ENCODE measurements around the gene TMC7. TPM values are rescaled to one million over a fixed set of nuclear protein-coding genes. Genes with fewer than 3 reads are reported as not detected.

The TMC7 gene
- total and polyA plus RNA-seq, 9 of the 15 experiments (the other 6 are each of a cell fraction or from before 2014, with no cell fraction given), result 0.08 to 2.0 (median 1.5) TPM

GRCh38 chr16:19008245-19009169 is 24.8 kb downstream of the TMC7 start:
- POLR2A ChIA-PET, result interaction anchor here (0.8 to 1.6 kb wide), 3 partner anchors 10 to 218 kb away, joined by 3 to 5 read pairs (median 3); partner anchors contain the start of gene RPS15A
- Histone ChIP-seq H2AFZ (ENCODE audit: low read depth, low read length) (no peak overlapping the region), H3K36me3 (ENCODE audit: control insufficient read depth, insufficient read depth, low read length) (no peaks in the 10 kb centered on the region), H3K9ac (ENCODE audit: insufficient read depth in 1 of 2, low read depth in 2 of 2, low read length in 2 of 2) (no peak overlapping the region), H3K9me1 (ENCODE audit: control insufficient read depth, insufficient read depth, low read length) (no peaks in the 10 kb centered on the region), H3K4me2 (ENCODE audit: insufficient read depth, low read length) (no peak overlapping the region), H3K9me3 (replicated peaks; ENCODE audit: control insufficient read depth, insufficient read depth, low read depth, low read length) (peaks cover 5% of the 10 kb centered on the region; the same call in 1 of the 2 replicates), H3K4me3 (no peak overlapping the region), H3K27me3 (ENCODE audit: control insufficient read depth in 2 of 2, insufficient read depth in 2 of 2, low read length in 2 of 2) (no peaks in the 10 kb centered on the region), H3K4me1 (replicated peaks in 1 of 2; ENCODE audit: control insufficient read depth in 2 of 2, insufficient read depth in 2 of 2, low read length in 2 of 2) (0 out of 5 replicates have a peak, but pooled peaks cover 0 to 3% of the 10 kb centered on the region in 2 experiments), H4K20me1 (replicated peaks; ENCODE audit: control insufficient read depth, insufficient read depth, low read length) (no peaks in the 10 kb centered on the region), H3K27ac (ENCODE audit: extremely low read depth, low read depth, low read length) (no peak overlapping the region), H3K79me2 (ENCODE audit: control insufficient read depth, insufficient read depth, low read length) (no peaks in the 10 kb centered on the region)
- BruUV-seq (replicated peaks), result no TSS peak
- WGBS (ENCODE audit: insufficient coverage, low coverage, missing lambda C conversion rate), result 16% methylated on average over 7 of the region's 7 CpGs
- intact Hi-C loops (cut with micrococcal nuclease), result no loop called here
- FAIRE-seq (peak; percentile 63), DNase-seq (ENCODE audit: extremely low read depth in 1 of 4, low spot score in 3 of 4) (peak in 1 of 4 experiments; percentile 41), ATAC-seq (peak; percentile 73)
- CTCF ChIA-PET (ENCODE audit: low intra/inter-chr PET ratio), result no interaction called here
- in situ Hi-C loops (cut with MboI), result no loop called here
- TF ChIP-seq TFAP4 (CRISPR knock-in tag; IDR thresholded peaks at IDR 0.05; ENCODE audit: borderline replicate concordance) (peak; percentile 75), ETV6 (IDR thresholded peaks at IDR 0.05; ENCODE audit: borderline replicate concordance in 1 of 2, low read depth in 2 of 2, low read length in 1 of 2) (no peak), ETV6 (CRISPR knock-in tag; IDR thresholded peaks at IDR 0.05; ENCODE audit: borderline replicate concordance) (no peak), NFIC (IDR thresholded peaks at IDR 0.05) (peak; percentile 37; the same call in 1 of the 2 replicates), SMAD1 (IDR thresholded peaks at IDR 0.05; ENCODE audit: low read depth, low read length, partially characterized antibody) (no peak), HMBOX1 (IDR thresholded peaks at IDR 0.05) (peak; percentile 52; the same call in 1 of the 2 replicates), LEF1 (IDR thresholded peaks at IDR 0.05) (peak; percentile 21; the same call in 1 of the 2 replicates), PKNOX1 (IDR thresholded peaks at IDR 0.05) (peak; percentile 53; the same call in 1 of the 2 replicates), ZNF263 (CRISPR knock-in tag; IDR thresholded peaks at IDR 0.05; ENCODE audit: borderline replicate concordance) (peak; percentile 85), CBFA2T2 (conservative IDR thresholded peaks at IDR 0.05) (no peak)
- TF ChIP-seq, protein P1, sequence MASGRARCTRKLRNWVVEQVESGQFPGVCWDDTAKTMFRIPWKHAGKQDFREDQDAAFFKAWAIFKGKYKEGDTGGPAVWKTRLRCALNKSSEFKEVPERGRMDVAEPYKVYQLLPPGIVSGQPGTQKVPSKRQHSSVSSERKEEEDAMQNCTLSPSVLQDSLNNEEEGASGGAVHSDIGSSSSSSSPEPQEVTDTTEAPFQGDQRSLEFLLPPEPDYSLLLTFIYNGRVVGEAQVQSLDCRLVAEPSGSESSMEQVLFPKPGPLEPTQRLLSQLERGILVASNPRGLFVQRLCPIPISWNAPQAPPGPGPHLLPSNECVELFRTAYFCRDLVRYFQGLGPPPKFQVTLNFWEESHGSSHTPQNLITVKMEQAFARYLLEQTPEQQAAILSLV (tag; IDR thresholded peaks at IDR 0.05), result no peak
- TF ChIP-seq, protein P2, sequence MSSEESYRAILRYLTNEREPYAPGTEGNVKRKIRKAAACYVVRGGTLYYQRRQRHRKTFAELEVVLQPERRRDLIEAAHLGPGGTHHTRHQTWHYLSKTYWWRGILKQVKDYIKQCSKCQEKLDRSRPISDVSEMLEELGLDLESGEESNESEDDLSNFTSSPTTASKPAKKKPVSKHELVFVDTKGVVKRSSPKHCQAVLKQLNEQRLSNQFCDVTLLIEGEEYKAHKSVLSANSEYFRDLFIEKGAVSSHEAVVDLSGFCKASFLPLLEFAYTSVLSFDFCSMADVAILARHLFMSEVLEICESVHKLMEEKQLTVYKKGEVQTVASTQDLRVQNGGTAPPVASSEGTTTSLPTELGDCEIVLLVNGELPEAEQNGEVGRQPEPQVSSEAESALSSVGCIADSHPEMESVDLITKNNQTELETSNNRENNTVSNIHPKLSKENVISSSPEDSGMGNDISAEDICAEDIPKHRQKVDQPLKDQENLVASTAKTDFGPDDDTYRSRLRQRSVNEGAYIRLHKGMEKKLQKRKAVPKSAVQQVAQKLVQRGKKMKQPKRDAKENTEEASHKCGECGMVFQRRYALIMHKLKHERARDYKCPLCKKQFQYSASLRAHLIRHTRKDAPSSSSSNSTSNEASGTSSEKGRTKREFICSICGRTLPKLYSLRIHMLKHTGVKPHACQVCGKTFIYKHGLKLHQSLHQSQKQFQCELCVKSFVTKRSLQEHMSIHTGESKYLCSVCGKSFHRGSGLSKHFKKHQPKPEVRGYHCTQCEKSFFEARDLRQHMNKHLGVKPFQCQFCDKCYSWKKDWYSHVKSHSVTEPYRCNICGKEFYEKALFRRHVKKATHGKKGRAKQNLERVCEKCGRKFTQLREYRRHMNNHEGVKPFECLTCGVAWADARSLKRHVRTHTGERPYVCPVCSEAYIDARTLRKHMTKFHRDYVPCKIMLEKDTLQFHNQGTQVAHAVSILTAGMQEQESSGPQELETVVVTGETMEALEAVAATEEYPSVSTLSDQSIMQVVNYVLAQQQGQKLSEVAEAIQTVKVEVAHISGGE (CRISPR knock-in tag; IDR thresholded peaks at IDR 0.05), result no peak

All from K562 (cell line).